HepG2 (cell line): ENCODE results near the gene RNF148. TPM values are rescaled to one million over a fixed set of nuclear protein-coding genes. Genes with fewer than 3 reads are reported as not detected.
A peak's percentile ranks its signal among the peaks of the same experiment; 100 is the strongest.

Experiments used
- ARNTL ChIP-seq: sonication (generic); formaldehyde crosslinking; IDR thresholded peaks from 2 replicates; pipeline ENCODE4 v1.4.0; 2020; ENCODE audit warnings: mild to moderate bottlenecking, missing genetic modification reagents
- ELF3 ChIP-seq: IDR thresholded peaks from 2 replicates; pipeline ENCODE4 v1.6.1; 2016; ENCODE audit warnings: missing genetic modification reagents, missing compliant biosample characterization
- ETV5 ChIP-seq: IDR thresholded peaks from 2 replicates; pipeline ENCODE4 v1.6.1; 2018; ENCODE audit warnings: missing biosample characterization, missing genetic modification reagents, inconsistent platforms, borderline replicate concordance
- FOXA1 ChIP-seq, 2 experiments: fragments of 450-650 bp in 1 of 2; sonication (generic) in 1 of 2; formaldehyde crosslinking in 1 of 2; IDR thresholded peaks; 2 replicates each; pipeline versions ENCODE4 v1.4.0 to v1.6.1; 2016 to 2020; ENCODE audit warnings: missing genetic modification reagents in 1 of 2
- KMT2B ChIP-seq: IDR thresholded peaks from 2 replicates; pipeline ENCODE4 v1.6.1; 2016; ENCODE audit warnings: missing genetic modification reagents, missing compliant biosample characterization
- RARA ChIP-seq: IDR thresholded peaks from 2 replicates; pipeline ENCODE4 v1.6.1; 2016; ENCODE audit warnings: missing genetic modification reagents, missing compliant biosample characterization
- TBX2 ChIP-seq: sonication (generic); formaldehyde crosslinking; IDR thresholded peaks from 2 replicates; pipeline ENCODE4 v1.5.0; 2020; ENCODE audit warnings: missing genetic modification reagents, mild to moderate bottlenecking, borderline replicate concordance
- ZFY ChIP-seq: sonication (generic); formaldehyde crosslinking; IDR thresholded peaks from 2 replicates; pipeline ENCODE4 v1.4.0; 2020; ENCODE audit warnings: missing genetic modification reagents
- ZMYM3 ChIP-seq: sonication (generic); formaldehyde crosslinking; IDR thresholded peaks from 2 replicates; pipeline ENCODE4 v1.5.1; 2020; ENCODE audit warnings: mild to moderate bottlenecking, missing genetic modification reagents
- ZMYM4 ChIP-seq: sonication (generic); formaldehyde crosslinking; IDR thresholded peaks from 2 replicates; pipeline ENCODE4 v1.8.1; 2023; ENCODE audit warnings: mild to moderate bottlenecking, missing genetic modification reagents
- ZNF143 ChIP-seq: sonication (generic); formaldehyde crosslinking; IDR thresholded peaks from 2 replicates; pipeline ENCODE4 v1.4.0; 2020; ENCODE audit warnings: missing genetic modification reagents
- ZNF614 ChIP-seq: IDR thresholded peaks from 2 replicates; pipeline ENCODE4 v1.6.1; 2018; ENCODE audit warnings: missing biosample characterization, missing genetic modification reagents, inconsistent platforms, borderline replicate concordance
- polyA plus RNA-seq, 8 experiments: library from polyadenylated mRNA; depleted of rRNA in 3 of 8; stranded (reverse) in 7 of 8; unstranded in 1 of 8; fragments of >200 nt; fragmentation: Illumina TruSeq in 4 of 8; extraction: Trizol in 4 of 8; gene quantifications; 2 replicates each; pipeline versions ENCODE4 v1.2.1 to v1.2.3, GENCODE V29; 2011 to 2016; ENCODE audit warnings: low read depth in 4 of 8, missing spikeins in 1 of 8, mixed read lengths in 1 of 8; ENCODE audit not compliant: insufficient read depth in 1 of 8
- total RNA-seq, 5 experiments: library from RNA; depleted of rRNA; stranded (reverse); fragments of >200 nt; fragmentation: Illumina TruSeq; extraction: Trizol; gene quantifications; 2 replicates each; pipeline ENCODE4 v1.2.3, GENCODE V29; 2016; ENCODE audit warnings: low read depth in 1 of 5
- TF ChIP-seq, protein P1 (sequence below): sonication (generic); formaldehyde crosslinking; IDR thresholded peaks from 2 replicates; pipeline ENCODE4 v1.4.0; 2020; ENCODE audit warnings: missing genetic modification reagents, mild to moderate bottlenecking, borderline replicate concordance
- TF ChIP-seq, protein P2 (sequence below): sonication (generic); formaldehyde crosslinking; conservative IDR thresholded peaks from 2 replicates; pipeline ENCODE4 v1.5.0; 2020; ENCODE audit warnings: missing genetic modification reagents
- TF ChIP-seq, protein P3 (sequence below): sonication (generic); formaldehyde crosslinking; IDR thresholded peaks from 2 replicates; pipeline ENCODE4 v1.5.1; 2020; ENCODE audit warnings: mild to moderate bottlenecking, missing genetic modification reagents
- TF ChIP-seq, protein P4 (sequence below): IDR thresholded peaks from 2 replicates; pipeline ENCODE4 v1.6.1; 2016; ENCODE audit warnings: mild to moderate bottlenecking
- TF ChIP-seq, protein P5 (sequence below): sonication (generic); formaldehyde crosslinking; IDR thresholded peaks from 2 replicates; pipeline ENCODE4 v1.4.0; 2020; ENCODE audit warnings: missing genetic modification reagents
- TF ChIP-seq, protein P6 (sequence below): sonication (generic); formaldehyde crosslinking; IDR thresholded peaks from 2 replicates; pipeline ENCODE4 v1.8.1; 2023; ENCODE audit warnings: mild to moderate bottlenecking, moderate library complexity, missing genetic modification reagents

RNF148 gene
- total and polyA plus RNA-seq, 2 of the 13 experiments (the other 11 are each of a cell fraction or from before 2014, with no cell fraction given), result 0.16 to 1.6 TPM

DNA sequence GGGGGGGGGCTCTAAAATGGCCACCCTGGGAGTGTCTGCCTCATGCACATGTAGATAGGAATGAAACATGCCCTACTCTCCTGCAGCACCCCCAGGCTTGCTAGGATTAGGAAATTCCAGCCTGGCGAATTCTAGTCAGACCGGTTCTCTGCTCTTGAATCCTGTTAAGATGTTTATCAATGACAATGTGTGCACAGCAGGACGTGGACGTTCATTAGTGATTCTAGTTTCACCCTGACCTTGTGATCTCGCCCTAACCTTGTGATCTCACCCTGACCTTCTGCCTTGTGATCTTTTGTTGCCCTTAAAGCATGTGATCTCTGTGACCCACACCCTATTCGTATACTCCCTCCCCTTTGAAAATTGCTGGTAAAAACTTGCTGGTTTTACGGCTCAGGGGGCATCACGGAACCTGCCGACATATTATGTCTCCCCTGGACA, 23.4 kb downstream of the RNF148 start (continued):
- TF ChIP-seq, protein P1, sequence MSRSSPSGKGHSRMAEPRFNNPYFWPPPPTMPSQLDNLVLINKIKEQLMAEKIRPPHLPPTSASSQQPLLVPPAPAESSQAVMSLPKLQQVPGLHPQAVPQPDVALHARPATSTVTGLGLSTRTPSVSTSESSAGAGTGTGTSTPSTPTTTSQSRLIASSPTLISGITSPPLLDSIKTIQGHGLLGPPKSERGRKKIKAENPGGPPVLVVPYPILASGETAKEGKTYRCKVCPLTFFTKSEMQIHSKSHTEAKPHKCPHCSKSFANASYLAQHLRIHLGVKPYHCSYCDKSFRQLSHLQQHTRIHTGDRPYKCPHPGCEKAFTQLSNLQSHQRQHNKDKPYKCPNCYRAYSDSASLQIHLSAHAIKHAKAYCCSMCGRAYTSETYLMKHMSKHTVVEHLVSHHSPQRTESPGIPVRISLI (CRISPR knock-in tag), result peak; percentile 46; the same call in 1 of the 2 replicates
- TF ChIP-seq ZNF614 (CRISPR knock-in tag), result 0 out of 2 replicates have a peak, but pooled peaks have one; percentile 45
- TF ChIP-seq, protein P2, sequence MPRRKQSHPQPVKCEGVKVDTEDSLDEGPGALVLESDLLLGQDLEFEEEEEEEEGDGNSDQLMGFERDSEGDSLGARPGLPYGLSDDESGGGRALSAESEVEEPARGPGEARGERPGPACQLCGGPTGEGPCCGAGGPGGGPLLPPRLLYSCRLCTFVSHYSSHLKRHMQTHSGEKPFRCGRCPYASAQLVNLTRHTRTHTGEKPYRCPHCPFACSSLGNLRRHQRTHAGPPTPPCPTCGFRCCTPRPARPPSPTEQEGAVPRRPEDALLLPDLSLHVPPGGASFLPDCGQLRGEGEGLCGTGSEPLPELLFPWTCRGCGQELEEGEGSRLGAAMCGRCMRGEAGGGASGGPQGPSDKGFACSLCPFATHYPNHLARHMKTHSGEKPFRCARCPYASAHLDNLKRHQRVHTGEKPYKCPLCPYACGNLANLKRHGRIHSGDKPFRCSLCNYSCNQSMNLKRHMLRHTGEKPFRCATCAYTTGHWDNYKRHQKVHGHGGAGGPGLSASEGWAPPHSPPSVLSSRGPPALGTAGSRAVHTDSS (CRISPR knock-in tag), result 0 out of 2 replicates have a peak, but pooled peaks have one; percentile 25
- peak; percentile 54; the same call in 1 of the 2 replicates for TF ChIP-seq FOXA1 (IDR thresholded peaks at IDR 0.05)
- peak; percentile 78 for TF ChIP-seq FOXA1 (CRISPR knock-in tag; IDR thresholded peaks at IDR 0.05)
- TF ChIP-seq ZMYM4 (CRISPR knock-in tag), result peak; percentile 95
- TF ChIP-seq, protein P3, sequence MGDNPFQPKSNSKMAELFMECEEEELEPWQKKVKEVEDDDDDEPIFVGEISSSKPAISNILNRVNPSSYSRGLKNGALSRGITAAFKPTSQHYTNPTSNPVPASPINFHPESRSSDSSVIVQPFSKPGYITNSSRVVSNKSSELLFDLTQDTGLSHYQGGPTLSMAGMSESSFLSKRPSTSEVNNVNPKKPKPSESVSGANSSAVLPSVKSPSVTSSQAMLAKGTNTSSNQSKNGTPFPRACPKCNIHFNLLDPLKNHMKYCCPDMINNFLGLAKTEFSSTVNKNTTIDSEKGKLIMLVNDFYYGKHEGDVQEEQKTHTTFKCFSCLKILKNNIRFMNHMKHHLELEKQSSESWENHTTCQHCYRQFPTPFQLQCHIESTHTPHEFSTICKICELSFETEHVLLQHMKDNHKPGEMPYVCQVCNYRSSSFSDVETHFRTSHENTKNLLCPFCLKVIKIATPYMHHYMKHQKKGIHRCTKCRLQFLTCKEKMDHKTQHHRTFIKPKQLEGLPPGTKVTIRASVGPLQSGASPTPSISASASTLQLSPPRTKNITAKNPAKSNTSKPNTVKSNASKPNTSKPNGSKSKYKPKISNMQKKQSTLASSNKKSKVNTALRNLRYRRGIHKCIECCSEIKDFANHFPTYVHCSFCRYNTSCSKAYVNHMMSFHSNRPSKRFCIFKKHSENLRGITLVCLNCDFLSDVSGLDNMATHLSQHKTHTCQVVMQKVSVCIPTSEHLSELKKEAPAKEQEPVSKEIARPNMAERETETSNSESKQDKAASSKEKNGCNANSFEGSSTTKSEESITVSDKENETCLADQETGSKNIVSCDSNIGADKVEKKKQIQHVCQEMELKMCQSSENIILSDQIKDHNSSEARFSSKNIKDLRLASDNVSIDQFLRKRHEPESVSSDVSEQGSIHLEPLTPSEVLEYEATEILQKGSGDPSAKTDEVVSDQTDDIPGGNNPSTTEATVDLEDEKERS (CRISPR knock-in tag), result peak; percentile 27; the same call in 1 of the 2 replicates
- TF ChIP-seq, protein P4, sequence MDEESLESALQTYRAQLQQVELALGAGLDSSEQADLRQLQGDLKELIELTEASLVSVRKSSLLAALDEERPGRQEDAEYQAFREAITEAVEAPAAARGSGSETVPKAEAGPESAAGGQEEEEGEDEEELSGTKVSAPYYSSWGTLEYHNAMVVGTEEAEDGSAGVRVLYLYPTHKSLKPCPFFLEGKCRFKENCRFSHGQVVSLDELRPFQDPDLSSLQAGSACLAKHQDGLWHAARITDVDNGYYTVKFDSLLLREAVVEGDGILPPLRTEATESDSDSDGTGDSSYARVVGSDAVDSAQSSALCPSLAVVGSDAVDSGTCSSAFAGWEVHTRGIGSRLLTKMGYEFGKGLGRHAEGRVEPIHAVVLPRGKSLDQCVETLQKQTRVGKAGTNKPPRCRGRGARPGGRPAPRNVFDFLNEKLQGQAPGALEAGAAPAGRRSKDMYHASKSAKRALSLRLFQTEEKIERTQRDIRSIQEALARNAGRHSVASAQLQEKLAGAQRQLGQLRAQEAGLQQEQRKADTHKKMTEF, result peak; percentile 78
- TF ChIP-seq ZMYM3, result peak; percentile 29; the same call in 1 of the 2 replicates
- 0 out of 2 replicates have a peak, but pooled peaks have one; percentile 41 for TF ChIP-seq KMT2B (CRISPR knock-in tag)
- TF ChIP-seq ZFY (CRISPR knock-in tag), result 0 out of 2 replicates have a peak, but pooled peaks have one; percentile 29
- peak; percentile 96 for TF ChIP-seq TBX2 (CRISPR knock-in tag)
- TF ChIP-seq ARNTL (CRISPR knock-in tag), result peak; percentile 67; the same call in 1 of the 2 replicates
- TF ChIP-seq, protein P5, sequence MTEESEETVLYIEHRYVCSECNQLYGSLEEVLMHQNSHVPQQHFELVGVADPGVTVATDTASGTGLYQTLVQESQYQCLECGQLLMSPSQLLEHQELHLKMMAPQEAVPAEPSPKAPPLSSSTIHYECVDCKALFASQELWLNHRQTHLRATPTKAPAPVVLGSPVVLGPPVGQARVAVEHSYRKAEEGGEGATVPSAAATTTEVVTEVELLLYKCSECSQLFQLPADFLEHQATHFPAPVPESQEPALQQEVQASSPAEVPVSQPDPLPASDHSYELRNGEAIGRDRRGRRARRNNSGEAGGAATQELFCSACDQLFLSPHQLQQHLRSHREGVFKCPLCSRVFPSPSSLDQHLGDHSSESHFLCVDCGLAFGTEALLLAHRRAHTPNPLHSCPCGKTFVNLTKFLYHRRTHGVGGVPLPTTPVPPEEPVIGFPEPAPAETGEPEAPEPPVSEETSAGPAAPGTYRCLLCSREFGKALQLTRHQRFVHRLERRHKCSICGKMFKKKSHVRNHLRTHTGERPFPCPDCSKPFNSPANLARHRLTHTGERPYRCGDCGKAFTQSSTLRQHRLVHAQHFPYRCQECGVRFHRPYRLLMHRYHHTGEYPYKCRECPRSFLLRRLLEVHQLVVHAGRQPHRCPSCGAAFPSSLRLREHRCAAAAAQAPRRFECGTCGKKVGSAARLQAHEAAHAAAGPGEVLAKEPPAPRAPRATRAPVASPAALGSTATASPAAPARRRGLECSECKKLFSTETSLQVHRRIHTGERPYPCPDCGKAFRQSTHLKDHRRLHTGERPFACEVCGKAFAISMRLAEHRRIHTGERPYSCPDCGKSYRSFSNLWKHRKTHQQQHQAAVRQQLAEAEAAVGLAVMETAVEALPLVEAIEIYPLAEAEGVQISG (CRISPR knock-in tag), result peak; percentile 62; the same call in 1 of the 2 replicates
- TF ChIP-seq RARA (CRISPR knock-in tag), result peak; percentile 98
- TF ChIP-seq ELF3 (CRISPR knock-in tag), result peak; percentile 71
- TF ChIP-seq, protein P6, sequence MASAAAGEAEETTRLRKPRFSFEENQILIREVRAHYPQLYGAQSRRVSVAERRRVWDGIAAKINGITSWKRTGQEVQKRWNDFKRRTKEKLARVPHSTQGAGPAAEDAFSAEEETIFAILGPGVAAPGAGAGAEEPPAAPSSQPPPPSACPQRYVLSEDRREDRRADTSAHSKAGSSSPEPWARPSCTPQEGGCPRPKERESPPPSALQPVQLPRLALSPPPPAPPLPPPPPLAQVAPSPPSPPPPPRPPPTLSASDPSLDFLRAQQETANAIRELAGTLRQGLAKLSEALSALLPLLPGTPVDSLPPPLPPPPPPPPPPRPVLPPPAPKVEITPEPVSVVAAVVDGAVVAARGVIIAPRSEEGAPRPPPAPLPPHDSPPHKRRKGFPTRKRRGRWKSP (CRISPR knock-in tag), result 0 out of 2 replicates have a peak, but pooled peaks have one; percentile 41
- 0 out of 2 replicates have a peak, but pooled peaks have one; percentile 35 for TF ChIP-seq ZNF143
- peak; percentile 42; the same call in 1 of the 2 replicates for TF ChIP-seq ETV5 (CRISPR knock-in tag)
